Heart left ventricle (tissue), 16 donors: ENCODE measurements around the gene RELL1. TPM values are rescaled to one million over a fixed set of nuclear protein-coding genes. Genes with fewer than 3 reads are reported as not detected.

Source experiments
- ATAC-seq, 4 donors: fragments of 200-7000 bp; cut with Tn5 transposase; one replicate each; pipeline ENCODE4 v1.9.1; 2020 to 2022; ENCODE audit warnings: moderate library complexity in 4 of 4, mild to moderate bottlenecking in 3 of 4, moderate number of reproducible peaks in 1 of 4
- DNase-seq, 5 donors: peaks; one replicate each; pipeline ENCODE4 v3.0.0-alpha.2; 2020
- H3K27ac ChIP-seq, 12 donors: fragments of 200-600 bp; sonication (generic) in 4 of 12; one replicate each; pipeline versions ENCODE4 v1.5.0 to v1.8.0; 2016 to 2022; ENCODE audit warnings: mild to moderate bottlenecking in 2 of 12
- H3K27me3 ChIP-seq, 9 donors: fragments of 200-600 bp; sonication (generic) in 2 of 9; one replicate each; pipeline versions ENCODE4 v1.5.1 to v1.8.0; 2016 to 2022; ENCODE audit warnings: mild to moderate bottlenecking in 3 of 9
- H3K36me3 ChIP-seq, 9 donors: fragments of 200-600 bp; sonication (generic) in 2 of 9; one replicate each; pipeline versions ENCODE4 v1.5.0 to v1.8.0; 2018 to 2022; ENCODE audit warnings: mild to moderate bottlenecking in 2 of 9
- H3K4me1 ChIP-seq, 12 donors: fragments of 200-600 bp; sonication (generic) in 4 of 12; one replicate each; pipeline versions ENCODE4 v1.5.0 to v1.8.0; 2016 to 2022; ENCODE audit warnings: mild to moderate bottlenecking in 3 of 12
- H3K4me3 ChIP-seq, 12 donors: fragments of 200-600 bp; sonication (generic) in 4 of 12; one replicate each; pipeline versions ENCODE4 v1.5.0 to v1.8.0; 2017 to 2022; ENCODE audit warnings: mild to moderate bottlenecking in 9 of 12, moderate library complexity in 4 of 12
- H3K9me3 ChIP-seq, 12 donors: fragments of 200-600 bp; sonication (generic) in 4 of 12; one replicate each; pipeline versions ENCODE4 v1.5.0 to v1.8.0; 2016 to 2022; ENCODE audit warnings: mild to moderate bottlenecking in 1 of 12
- POLR2A ChIP-seq, 2 donors: fragments of 450-650 bp; IDR thresholded peaks; one replicate each; pipeline ENCODE4 v1.6.1; 2017; ENCODE audit warnings: antibody characterized with exemption in 2 of 2, mild to moderate bottlenecking in 2 of 2, moderate library complexity in 2 of 2
- WGBS, 4 donors: extraction: QIAGEN DNeasy Blood & Tissue Kit in 2 of 4; methylation state at CpG; one replicate each; pipeline versions ENCODE4 v1.1.5 to v1.1.7; 2013 to 2018; 5-methylcytosine and 5-hydroxymethylcytosine counted together
- intact Hi-C, 10 donors: fragments of 100-400 bp; cut with DNase I; formaldehyde crosslinking; loops; one replicate each; pipeline versions ENCODE4 v1.11.1 to v1.14.2; 2022
- polyA plus RNA-seq, 2 donors: library from polyadenylated mRNA; stranded (reverse); fragments of 200-250 nt; gene quantifications; one replicate each; pipeline ENCODE4 v1.2.3, GENCODE V29; 2013
- total RNA-seq, 9 donors: library from RNA; depleted of rRNA in 2 of 9; stranded (reverse); fragments of >200 nt in 2 of 9; fragmentation: NEBNext Ultra II Directional in 3 of 9; extraction: Animal tissue kit (Norgen Biotek cat#: 25700) in 3 of 9; gene quantifications; one replicate each; pipeline versions ENCODE4 v1.1.0 to v1.2.4, GENCODE V29; 2016 to 2023
- TF ChIP-seq, protein P1 (sequence below), 12 donors: fragments of 200-600 bp; sonication (generic) in 4 of 12; IDR thresholded peaks; one replicate each; pipeline versions ENCODE4 v1.5.0 to v1.8.0; 2018 to 2022; ENCODE audit warnings: antibody characterized with exemption in 12 of 12, mild to moderate bottlenecking in 5 of 12
- donor health status: ischemic (EF 13 %, LVEDD 7.1; RV severe dilation, severe dysfunction).
- donor health status: healthy with polysubstance abuse.
- donor health status: DM: no; HTN: yes; CAD: no.
- donor health status: DM: no; HTN: no; CAD: no.
- donor health status: ischemic (EF 25% LVEDD 6.9; RV normal size, moderate dysfunction).
- donor health status: ischemic (EF 25% LVEDD 5.7; RV mildly dilated, moderate dysfunction).
- donor health status: healthy.
- donor health status: DM: yes; HTN: yes; CAD: no.
- donor health status: ischemic (EF 35%, LVEDD 5.7; RV mildly dilated, moderate dysfunction).
- donor health status: nonischemic (EF 11% LVEDD 7.7; RV severe dilation, severe dysfunction).
- donor health status: DM: yes; HTN: yes; CAD: no.
- donor health status: PGD.
- donor health status: ischemic (EF 29% LVEDD 5.4; RV normal size, mild dysfunction).
- donor health status: nonischemic (EF 23%, LVEDD 6.1; RV moderate dilation, normal function).

Gene RELL1
- total and polyA plus RNA-seq, 11 donors = 2.0 to 40.2 (median 25.2) TPM

DNA sequence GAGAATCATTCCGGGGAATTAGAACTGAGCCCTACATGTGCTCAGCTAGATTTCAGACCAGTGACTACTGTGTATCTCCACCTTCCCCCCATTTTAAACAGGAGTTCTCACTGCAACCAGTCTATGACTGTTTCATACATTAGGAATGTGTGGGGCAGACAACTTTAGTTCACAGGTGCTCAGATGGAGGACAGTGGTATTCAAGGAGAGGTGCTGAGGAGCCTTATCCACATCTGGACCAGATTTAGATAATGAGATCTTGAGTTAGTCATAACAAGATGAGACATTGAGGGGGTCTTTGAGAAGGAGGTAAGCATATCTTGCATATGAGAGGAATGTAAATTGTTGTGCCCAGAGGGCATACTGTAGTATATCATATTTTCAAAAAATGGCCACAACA is 32.8 kb upstream of the RELL1 start:
- intact Hi-C loops = no loop called here
- Histone ChIP-seq H3K9me3 (no peaks in the 10 kb centered on the region), H3K36me3 (no peaks in the 10 kb centered on the region), H3K27me3 (no peaks in the 10 kb centered on the region), H3K4me3 (no peak overlapping the region), H3K4me1 (peaks cover 0 to 8% (median 3%) of the 10 kb centered on the region in 12 donors), H3K27ac (no peak overlapping the region)
- DNase-seq = no peak
- WGBS, 4 donors = 87 to 92% (median 88%) methylated on average over 1 of the region's 1 CpG
- TF ChIP-seq, protein P1, sequence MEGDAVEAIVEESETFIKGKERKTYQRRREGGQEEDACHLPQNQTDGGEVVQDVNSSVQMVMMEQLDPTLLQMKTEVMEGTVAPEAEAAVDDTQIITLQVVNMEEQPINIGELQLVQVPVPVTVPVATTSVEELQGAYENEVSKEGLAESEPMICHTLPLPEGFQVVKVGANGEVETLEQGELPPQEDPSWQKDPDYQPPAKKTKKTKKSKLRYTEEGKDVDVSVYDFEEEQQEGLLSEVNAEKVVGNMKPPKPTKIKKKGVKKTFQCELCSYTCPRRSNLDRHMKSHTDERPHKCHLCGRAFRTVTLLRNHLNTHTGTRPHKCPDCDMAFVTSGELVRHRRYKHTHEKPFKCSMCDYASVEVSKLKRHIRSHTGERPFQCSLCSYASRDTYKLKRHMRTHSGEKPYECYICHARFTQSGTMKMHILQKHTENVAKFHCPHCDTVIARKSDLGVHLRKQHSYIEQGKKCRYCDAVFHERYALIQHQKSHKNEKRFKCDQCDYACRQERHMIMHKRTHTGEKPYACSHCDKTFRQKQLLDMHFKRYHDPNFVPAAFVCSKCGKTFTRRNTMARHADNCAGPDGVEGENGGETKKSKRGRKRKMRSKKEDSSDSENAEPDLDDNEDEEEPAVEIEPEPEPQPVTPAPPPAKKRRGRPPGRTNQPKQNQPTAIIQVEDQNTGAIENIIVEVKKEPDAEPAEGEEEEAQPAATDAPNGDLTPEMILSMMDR (IDR thresholded peaks at IDR 0.05) = no peak
- no peak for TF ChIP-seq POLR2A (IDR thresholded peaks at IDR 0.05)
- no peak for ATAC-seq

GRCh38 chr4:37717576-37717975 is 31.4 kb upstream of the RELL1 start:
- no peak for TF ChIP-seq POLR2A (IDR thresholded peaks at IDR 0.05)
- TF ChIP-seq, protein P1 (IDR thresholded peaks at IDR 0.05) = no peak
- Histone ChIP-seq H3K27ac (no peak overlapping the region), H3K4me3 (no peak overlapping the region), H3K9me3 (no peaks in the 10 kb centered on the region), H3K4me1 (peaks cover 0 to 8% (median 3%) of the 10 kb centered on the region in 12 donors), H3K36me3 (no peaks in the 10 kb centered on the region), H3K27me3 (no peaks in the 10 kb centered on the region)
- WGBS, 4 donors = 61 to 86% (median 78%) methylated on average over 4 of the region's 4 CpGs
- DNase-seq = no peak
- intact Hi-C loops = no loop called here
- ATAC-seq = no peak

- Histone ChIP-seq H3K36me3 (no peaks in the 10 kb centered on the region), H3K9me3 (no peaks in the 10 kb centered on the region), H3K4me1 (peaks cover 0 to 8% (median 3%) of the 10 kb centered on the region in 12 donors), H3K4me3 (no peak overlapping the region), H3K27ac (peak overlapping the region in 1 of 12 donors; percentile 2), H3K27me3 (no peaks in the 10 kb centered on the region)
- peak in 3 of 4 donors; percentile 77 to 85 (median 85) for ATAC-seq
- intact Hi-C loops = no loop called here
- WGBS, 4 donors = 37 to 50% (median 43%) methylated on average over 4 of the region's 4 CpGs
- peak in 2 of 5 donors; percentile 19 to 30 for DNase-seq
- TF ChIP-seq, protein P1 (IDR thresholded peaks at IDR 0.05) = no peak
- TF ChIP-seq POLR2A (IDR thresholded peaks at IDR 0.05) = no peak
Observed at GRCh38 chr4:37715889-37716402, 29.8 kb upstream of the RELL1 start.

DNA sequence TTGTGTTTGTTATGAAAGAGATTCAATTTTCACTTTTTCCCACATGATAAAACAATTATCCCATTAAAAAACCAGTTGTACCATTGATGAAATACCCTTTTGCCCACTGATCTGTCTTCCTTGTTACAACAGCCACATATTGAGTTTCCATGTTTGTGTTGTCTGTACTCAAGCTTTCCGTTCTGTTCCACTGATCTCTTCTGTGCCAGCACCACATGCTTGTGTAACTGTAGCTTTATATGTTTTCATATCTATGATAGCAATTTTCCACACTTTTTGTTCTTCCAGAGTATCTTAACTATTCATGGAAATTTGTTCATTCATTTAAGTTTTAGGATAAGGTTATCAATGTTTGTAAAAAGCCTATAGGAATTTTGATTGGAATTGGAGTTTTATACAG is 24.3 kb upstream of the RELL1 start:
- H3K4me3 ChIP-seq = no peak overlapping the region
- no peak overlapping the region for H3K27ac ChIP-seq
- TF ChIP-seq, protein P1 (IDR thresholded peaks at IDR 0.05) = no peak
- no peak for TF ChIP-seq POLR2A (IDR thresholded peaks at IDR 0.05)
- H3K27me3 ChIP-seq = no peaks in the 10 kb centered on the region
- intact Hi-C loops = no loop called here
- ATAC-seq = no peak
- no peak for DNase-seq
- H3K4me1 ChIP-seq = no peaks in the 10 kb centered on the region
- no peaks in the 10 kb centered on the region for H3K9me3 ChIP-seq
- H3K36me3 ChIP-seq = no peaks in the 10 kb centered on the region
- 75 to 89% (median 86%) methylated on average over 1 of the region's 1 CpG for WGBS, 4 donors
